Activated CD8-positive, alpha-beta T cell treated with anti-CD3 and anti-CD28 coated beads for 36 hours (primary cell): Measurements from ENCODE around the gene ERBB4. TPM values are rescaled to one million over a fixed set of nuclear protein-coding genes. Genes with fewer than 3 reads are reported as not detected.
"Not testable (repeated sequence)": the region's sequence is repeated elsewhere in the genome, so short reads cannot be mapped to it uniquely, and the experiment has no call there.

Source experiments
- ATAC-seq: fragments of 200-7000 bp; cut with Tn5 transposase; one replicate; pipeline ENCODE4 v1.10.0; 2021; ENCODE audit warnings: mild to moderate bottlenecking, moderate library complexity
- CTCF ChIA-PET: fragments of 350-600 bp; sonication (Branson Sonifier 250); formaldehyde crosslinking; loops from one replicate; lab custom pipeline; 2021; ENCODE audit warnings: antibody characterized with exemption; lab: Charles Lee
- POLR2A ChIA-PET: fragments of 350-600 bp; sonication (Branson Sonifier 250); formaldehyde crosslinking; loops from one replicate; lab custom pipeline; 2021; ENCODE audit warnings: antibody characterized with exemption; lab: Charles Lee
- DNase-seq: peaks from one replicate; pipeline ENCODE4 v3.0.0-alpha.2; 2020
- H3K27ac Mint-ChIP-seq: one replicate; pipeline ENCODE4 v1.8.0; 2021; ENCODE audit warnings: mild to moderate bottlenecking, mixed read lengths
- H3K27me3 Mint-ChIP-seq: one replicate; pipeline ENCODE4 v1.8.0; 2021; ENCODE audit warnings: mixed read lengths
- H3K36me3 Mint-ChIP-seq: one replicate; pipeline ENCODE4 v1.8.0; 2021; ENCODE audit warnings: low read depth, mixed read lengths
- H3K4me1 Mint-ChIP-seq: one replicate; pipeline ENCODE4 v1.8.0; 2021; ENCODE audit warnings: low read depth, mixed read lengths
- H3K4me3 Mint-ChIP-seq: one replicate; pipeline ENCODE4 v1.8.0; 2021; ENCODE audit warnings: mild to moderate bottlenecking, moderate library complexity, mixed read lengths
- H3K9me3 Mint-ChIP-seq: one replicate; pipeline ENCODE4 v1.8.0; 2021; ENCODE audit warnings: mixed read lengths
- intact Hi-C: fragments of 100-400 bp; cut with micrococcal nuclease; formaldehyde crosslinking; loops from one replicate; pipeline ENCODE4 v1.10.0; 2022
- total RNA-seq, 2 experiments: library from RNA; stranded (reverse); gene quantifications; one replicate each; pipeline ENCODE4 v1.2.3, GENCODE V29; 2021
- TF ChIP-seq, protein P1 (sequence below): fragments of 200-600 bp; IDR thresholded peaks from one replicate; pipeline ENCODE4 v1.8.0; 2022; ENCODE audit warnings: antibody characterized with exemption, mild to moderate bottlenecking

Gene ERBB4
- total RNA-seq, 2 experiments from 2014 or later = not detected

DNA sequence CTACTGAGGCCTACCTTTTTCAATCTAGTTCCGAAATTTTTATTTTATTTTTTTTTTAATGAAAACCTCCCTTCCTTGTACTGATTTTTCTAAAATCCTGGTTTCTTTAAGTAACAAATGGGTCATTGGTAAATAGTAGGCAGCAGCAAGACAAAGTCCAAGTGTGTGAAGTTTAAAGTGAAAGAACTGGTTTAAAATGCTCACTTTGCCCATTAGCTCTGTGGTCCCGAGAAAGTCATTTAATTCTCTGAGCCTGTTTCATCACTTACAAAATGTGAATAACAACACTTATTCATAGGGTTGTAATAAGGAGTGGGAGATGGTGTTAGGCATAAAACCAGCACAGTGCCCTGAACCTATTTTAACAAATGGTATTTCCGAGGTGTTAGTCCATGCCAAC lies 426.2 kb downstream of the ERBB4 start:
- Mint-ChIP-seq H3K9me3 (no peaks in the 10 kb centered on the region), H3K27ac (no peak overlapping the region), H3K4me1 (no peaks in the 10 kb centered on the region), H3K4me3 (no peak overlapping the region), H3K36me3 (no peaks in the 10 kb centered on the region), H3K27me3 (no peaks in the 10 kb centered on the region)
- POLR2A ChIA-PET = no interaction called here
- TF ChIP-seq, protein P1, sequence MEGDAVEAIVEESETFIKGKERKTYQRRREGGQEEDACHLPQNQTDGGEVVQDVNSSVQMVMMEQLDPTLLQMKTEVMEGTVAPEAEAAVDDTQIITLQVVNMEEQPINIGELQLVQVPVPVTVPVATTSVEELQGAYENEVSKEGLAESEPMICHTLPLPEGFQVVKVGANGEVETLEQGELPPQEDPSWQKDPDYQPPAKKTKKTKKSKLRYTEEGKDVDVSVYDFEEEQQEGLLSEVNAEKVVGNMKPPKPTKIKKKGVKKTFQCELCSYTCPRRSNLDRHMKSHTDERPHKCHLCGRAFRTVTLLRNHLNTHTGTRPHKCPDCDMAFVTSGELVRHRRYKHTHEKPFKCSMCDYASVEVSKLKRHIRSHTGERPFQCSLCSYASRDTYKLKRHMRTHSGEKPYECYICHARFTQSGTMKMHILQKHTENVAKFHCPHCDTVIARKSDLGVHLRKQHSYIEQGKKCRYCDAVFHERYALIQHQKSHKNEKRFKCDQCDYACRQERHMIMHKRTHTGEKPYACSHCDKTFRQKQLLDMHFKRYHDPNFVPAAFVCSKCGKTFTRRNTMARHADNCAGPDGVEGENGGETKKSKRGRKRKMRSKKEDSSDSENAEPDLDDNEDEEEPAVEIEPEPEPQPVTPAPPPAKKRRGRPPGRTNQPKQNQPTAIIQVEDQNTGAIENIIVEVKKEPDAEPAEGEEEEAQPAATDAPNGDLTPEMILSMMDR = no peak
- intact Hi-C loops = no loop called here
- DNase-seq (no peak), ATAC-seq (no peak)
- CTCF ChIA-PET = no interaction called here

DNA sequence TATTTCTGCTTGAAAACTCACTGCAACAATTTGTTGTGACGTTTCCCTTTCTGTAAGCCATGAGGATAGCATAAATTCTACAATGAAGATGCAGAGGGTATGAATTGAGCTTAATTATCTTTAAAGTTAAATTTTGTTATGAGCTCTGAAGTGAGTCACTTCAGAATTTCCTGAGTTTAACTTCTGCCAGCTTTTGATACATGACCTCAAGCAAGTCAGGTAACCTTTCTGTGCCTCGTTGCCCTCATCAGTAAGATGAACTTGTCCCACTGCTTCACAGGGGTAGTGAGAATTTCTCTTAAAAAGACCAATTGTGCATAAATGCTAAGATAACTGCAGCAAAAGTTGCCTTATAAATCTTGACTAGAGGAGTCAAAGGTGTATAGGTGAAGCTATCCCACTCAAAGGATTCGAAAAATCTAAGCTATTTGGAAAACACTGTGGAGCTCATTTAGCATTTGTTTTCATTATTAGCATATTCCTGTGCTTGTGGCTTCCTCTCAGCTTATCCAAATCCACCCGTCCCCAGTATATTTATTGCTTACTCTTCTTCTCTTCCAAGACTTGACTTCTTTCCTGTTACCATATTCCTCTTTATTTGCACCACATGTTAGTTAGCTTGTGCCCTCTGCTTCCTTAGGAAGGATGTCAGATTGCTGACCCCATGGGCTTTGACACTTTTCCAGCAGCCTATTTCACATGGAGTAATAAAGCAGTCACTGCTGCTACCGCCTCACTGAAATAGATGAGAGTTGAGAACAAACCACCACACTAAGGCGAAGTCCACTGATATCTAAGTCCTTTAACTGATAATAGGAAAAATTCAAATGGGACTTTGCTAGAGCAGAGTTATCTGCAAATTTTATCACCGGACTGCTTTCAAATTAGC lies 428.6 kb downstream of the ERBB4 start:
- DNase-seq (no peak), ATAC-seq (no peak)
- TF ChIP-seq, protein P1 = no peak
- peaks cover 7% of the 10 kb centered on the region for H3K9me3 Mint-ChIP-seq
- no peak overlapping the region for H3K27ac Mint-ChIP-seq
- no peak overlapping the region for H3K4me3 Mint-ChIP-seq
- no peaks in the 10 kb centered on the region for H3K4me1 Mint-ChIP-seq
- H3K27me3 Mint-ChIP-seq = no peaks in the 10 kb centered on the region
- intact Hi-C loops = no loop called here
- ChIA-PET CTCF (no interaction called here), POLR2A (no interaction called here)
- H3K36me3 Mint-ChIP-seq = no peaks in the 10 kb centered on the region

DNA sequence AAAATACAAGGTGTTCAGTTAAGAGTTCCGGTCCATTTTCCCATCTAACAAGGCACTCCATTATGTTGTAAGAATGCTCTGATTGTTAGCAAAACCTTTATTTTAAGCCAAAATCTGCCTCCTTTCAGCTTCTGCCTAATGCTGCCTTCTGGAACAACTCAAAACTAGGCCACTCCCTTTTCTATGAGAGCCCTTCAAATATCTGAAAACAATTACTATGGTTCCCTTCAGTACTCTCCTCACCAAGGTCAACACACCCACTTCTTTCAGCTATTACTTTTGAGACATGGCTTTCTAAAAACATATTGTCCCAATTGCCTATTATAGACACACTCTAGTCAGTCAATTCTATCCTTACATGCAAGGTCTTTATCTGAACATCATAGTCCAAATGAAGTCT lies 429.4 kb downstream of the ERBB4 start:
- Mint-ChIP-seq H3K4me3 (no peak overlapping the region), H3K27me3 (no peaks in the 10 kb centered on the region), H3K9me3 (peaks cover 7% of the 10 kb centered on the region), H3K27ac (no peak overlapping the region), H3K36me3 (no peaks in the 10 kb centered on the region), H3K4me1 (no peaks in the 10 kb centered on the region)
- CTCF ChIA-PET = no interaction called here
- ATAC-seq (no peak), DNase-seq (no peak)
- TF ChIP-seq, protein P1 = no peak
- POLR2A ChIA-PET = no interaction called here
- intact Hi-C loops = no loop called here

DNA sequence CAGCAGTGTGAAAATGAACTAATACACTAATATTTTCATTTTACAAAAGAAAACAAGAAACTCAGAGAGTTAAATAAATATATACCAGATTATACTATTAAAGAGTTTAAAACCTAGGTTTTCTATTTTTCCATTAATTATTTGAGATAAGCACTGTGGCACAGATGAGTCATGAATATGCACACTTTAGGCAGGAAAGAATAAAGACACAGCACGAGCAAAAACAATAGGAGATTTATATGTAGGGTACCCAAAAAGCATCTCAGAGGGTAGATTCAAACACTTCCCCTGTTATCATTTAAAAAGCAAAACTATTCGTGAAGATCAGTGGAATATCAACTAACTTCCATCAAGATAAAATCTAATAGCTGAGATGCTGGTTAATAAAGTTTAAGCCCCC lies 430.6 kb downstream of the ERBB4 start:
- H3K27me3 Mint-ChIP-seq = no peaks in the 10 kb centered on the region
- intact Hi-C loops = no loop called here
- H3K27ac Mint-ChIP-seq = no peak overlapping the region
- no peaks in the 10 kb centered on the region for H3K36me3 Mint-ChIP-seq
- DNase-seq (no peak), ATAC-seq (no peak)
- no peaks in the 10 kb centered on the region for H3K4me1 Mint-ChIP-seq
- TF ChIP-seq, protein P1 = no peak
- H3K9me3 Mint-ChIP-seq = peaks cover 7% of the 10 kb centered on the region
- POLR2A ChIA-PET = no interaction called here
- CTCF ChIA-PET = no interaction called here
- H3K4me3 Mint-ChIP-seq = no peak overlapping the region

DNA sequence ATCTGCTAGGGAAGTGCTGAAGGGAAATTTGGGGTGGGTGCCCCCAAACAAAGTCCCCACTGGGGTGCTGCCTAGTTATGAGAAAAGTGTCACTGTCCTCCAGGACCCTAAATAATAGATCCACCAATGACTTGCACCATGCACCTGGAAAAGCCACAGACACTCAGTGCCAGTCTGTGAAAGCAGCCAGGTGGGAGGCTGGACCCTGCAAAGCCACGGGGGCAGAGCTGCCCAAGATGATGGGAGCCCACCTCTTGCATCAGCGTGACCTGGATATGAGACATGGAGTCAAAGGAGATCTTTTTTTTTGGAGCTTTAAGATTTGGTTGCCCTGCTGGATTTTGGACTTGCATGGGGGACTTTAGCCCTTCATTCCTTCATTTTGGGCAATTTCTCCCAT lies 431.6 kb downstream of the ERBB4 start:
- H3K4me1 Mint-ChIP-seq = no peaks in the 10 kb centered on the region
- TF ChIP-seq, protein P1 = no peak
- DNase-seq (no peak), ATAC-seq (no peak)
- ChIA-PET POLR2A (interaction anchor here (0.5 kb wide), 1 partner anchor 60 kb away, joined by 3 read pairs; no protein-coding TSS in a partner anchor), CTCF (no interaction called here)
- no peak overlapping the region for H3K4me3 Mint-ChIP-seq
- peaks cover 7% of the 10 kb centered on the region for H3K9me3 Mint-ChIP-seq
- no peaks in the 10 kb centered on the region for H3K27me3 Mint-ChIP-seq
- intact Hi-C loops = no loop called here
- no peaks in the 10 kb centered on the region for H3K36me3 Mint-ChIP-seq
- no peak overlapping the region for H3K27ac Mint-ChIP-seq

DNA sequence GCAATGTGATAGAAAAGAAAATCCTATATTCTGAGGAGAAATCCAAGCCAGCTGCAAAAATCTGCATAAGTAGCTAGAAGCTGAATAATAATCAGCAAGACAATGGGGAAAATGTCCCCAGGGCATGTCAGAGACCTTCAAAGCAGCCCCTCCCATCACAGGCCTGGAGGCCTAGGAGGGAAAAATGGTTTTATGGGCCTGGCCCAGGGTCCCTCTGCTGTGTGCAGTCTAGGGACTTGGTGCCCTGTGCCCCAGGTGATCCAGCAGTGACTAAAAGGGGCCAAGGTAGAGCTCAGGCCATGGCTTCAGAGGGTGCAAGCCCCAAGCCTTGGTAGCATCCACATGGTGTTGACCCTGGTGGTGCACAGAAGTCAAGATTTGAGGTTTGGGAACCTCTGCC lies 432.1 kb downstream of the ERBB4 start:
- DNase-seq, ATAC-seq, H3K27ac Mint-ChIP-seq, H3K27me3 Mint-ChIP-seq, H3K4me3 Mint-ChIP-seq, H3K36me3 Mint-ChIP-seq, intact Hi-C loops, CTCF ChIA-PET, H3K4me1 Mint-ChIP-seq, H3K9me3 Mint-ChIP-seq: not testable (repeated sequence)
- POLR2A ChIA-PET = interaction anchor here (0.5 kb wide), 1 partner anchor 59 kb away, joined by 3 read pairs; no protein-coding TSS in a partner anchor
